K562 (cell line): ENCODE data around the gene SLC12A9. TPM values are rescaled to one million over a fixed set of nuclear protein-coding genes. Genes with fewer than 3 reads are reported as not detected.

Experiments used
- ATAC-seq: fragments of 200-7000 bp; cut with Tn5 transposase; 3 replicates; pipeline ENCODE4 v1.9.1; 2020; ENCODE audit warnings: moderate library complexity
- BruUV-seq: library from RNA; stranded (reverse); fragments of 400-500 nt; replicated peaks from 2 replicates; lab custom pipeline; 2021; lab: Mats Ljungman, UMichigan
- CTCF ChIA-PET: fragments of 300-600 bp; formaldehyde crosslinking; extraction: SDS; loops from one replicate; lab custom pipeline; 2021; ENCODE audit warnings: low intra/inter-chr PET ratio; lab: Yijun Ruan, JAX
- POLR2A ChIA-PET: fragments of 300-600, 350-650 bp; sonication (Branson Sonifier 250); formaldehyde crosslinking; extraction: SDS; loops from one replicate; lab custom pipeline; 2021; ENCODE audit warnings: antibody characterized with exemption, inconsistent platforms; lab: Yijun Ruan, JAX
- DNase-seq, 4 experiments: peaks; one replicate each; pipeline versions ENCODE4 v3.0.0 to v3.0.0-alpha.2; 2011 to 2018; ENCODE audit warnings: low spot score in 3 of 4, mixed read lengths in 3 of 4; ENCODE audit errors: extremely low read depth in 1 of 4
- FAIRE-seq: peaks from 2 replicates; lab custom pipeline; 2011; peaks lifted over from hg19 to GRCh38; lab: Jason Lieb, UNC
- H2AFZ ChIP-seq: 2 replicates; pipeline ENCODE4 v1.6.0; 2011; ENCODE audit warnings: low read depth, low read length, control low read depth, inconsistent platforms
- H3K27ac ChIP-seq: fragments of 200-600 bp; 3 replicates; pipeline ENCODE4 v1.8.0; 2011; ENCODE audit warnings: low read depth, mild to moderate bottlenecking, control low read depth, inconsistent platforms, low read length, moderate library complexity, mixed read lengths; ENCODE audit errors: extremely low read depth
- H3K27me3 ChIP-seq, 2 experiments: fragments of 300-600 bp in 1 of 2; 2 replicates in 1 of 2; 3 replicates in 1 of 2; pipeline versions ENCODE4 v1.6.0 to v1.8.0; 2011; ENCODE audit warnings: inconsistent platforms in 2 of 2, low read length in 2 of 2, mild to moderate bottlenecking in 1 of 2, mixed read lengths in 1 of 2, moderate library complexity in 1 of 2; ENCODE audit not compliant: control insufficient read depth in 2 of 2, insufficient read depth in 2 of 2
- H3K36me3 ChIP-seq: fragments of 300-600 bp; 3 replicates; pipeline ENCODE4 v1.8.0; 2011; ENCODE audit warnings: mild to moderate bottlenecking, low read length, inconsistent platforms; ENCODE audit not compliant: control insufficient read depth, insufficient read depth
- H3K4me1 ChIP-seq, 2 experiments: fragments of 200-600 bp in 1 of 2; replicated peaks in 1 of 2; 2 replicates in 1 of 2; 3 replicates in 1 of 2; pipeline versions ENCODE4 v1.5.1 to v1.8.0; 2011; ENCODE audit warnings: inconsistent platforms in 2 of 2, low read length in 2 of 2, mild to moderate bottlenecking in 1 of 2, mixed read lengths in 1 of 2, moderate library complexity in 1 of 2; ENCODE audit not compliant: control insufficient read depth in 2 of 2, insufficient read depth in 2 of 2
- H3K4me2 ChIP-seq: 2 replicates; pipeline ENCODE4 v1.6.1; 2011; ENCODE audit warnings: low read length, control low read depth, inconsistent platforms, mixed read lengths; ENCODE audit not compliant: insufficient read depth
- H3K4me3 ChIP-seq: fragments of 200-600 bp; sonication (generic), shearing (Covaris generic); 2 replicates; pipeline ENCODE4 v1.5.1; 2016; ENCODE audit warnings: control low read depth, inconsistent platforms
- H3K79me2 ChIP-seq: fragments of 200-600 bp; 3 replicates; pipeline ENCODE4 v1.8.0; 2011; ENCODE audit warnings: low read length, inconsistent platforms; ENCODE audit not compliant: control insufficient read depth, insufficient read depth
- H3K9ac ChIP-seq, 2 experiments: 2 replicates each; pipeline versions ENCODE4 v1.6.0 to v1.6.1; 2011; ENCODE audit warnings: low read depth in 2 of 2, low read length in 2 of 2, control low read depth in 1 of 2, inconsistent platforms in 1 of 2, mild to moderate bottlenecking in 1 of 2, mixed read lengths in 1 of 2; ENCODE audit not compliant: insufficient read depth in 1 of 2
- H3K9me1 ChIP-seq: one replicate; pipeline ENCODE4 v1.6.0; 2011; ENCODE audit warnings: inconsistent platforms, mild to moderate bottlenecking, low read length, moderate library complexity; ENCODE audit not compliant: control insufficient read depth, insufficient read depth
- H3K9me3 ChIP-seq: replicated peaks from 2 replicates; pipeline ENCODE4 v1.5.1; 2011; ENCODE audit warnings: low read depth, low read length, inconsistent platforms; ENCODE audit not compliant: control insufficient read depth, insufficient read depth
- H4K20me1 ChIP-seq: replicated peaks from 2 replicates; pipeline ENCODE4 v1.6.1; 2011; ENCODE audit warnings: low read length, inconsistent platforms, mixed read lengths; ENCODE audit not compliant: control insufficient read depth, insufficient read depth
- FOXP1 ChIP-seq: sonication (generic); formaldehyde crosslinking; IDR thresholded peaks from 2 replicates; pipeline ENCODE4 v1.8.0; 2022; ENCODE audit warnings: mild to moderate bottlenecking, missing genetic modification reagents
- IFI16 ChIP-seq: fragments of 250-450 bp; sonication (Bioruptor Pico); IDR thresholded peaks from 2 replicates; pipeline ENCODE4 v2.1.2; 2022; ENCODE audit warnings: mild to moderate bottlenecking, inconsistent platforms
- JUND ChIP-seq, 2 experiments: IDR thresholded peaks; 2 replicates in 1 of 2; 3 replicates in 1 of 2; pipeline ENCODE4 v1.6.1; 2011; ENCODE audit warnings: borderline replicate concordance in 2 of 2, low read depth in 2 of 2, low read length in 2 of 2, improper control_type of control experiment in 1 of 2, missing biosample characterization in 1 of 2, missing genetic modification characterization in 1 of 2, missing genetic modification reagents in 1 of 2
- NRF1 ChIP-seq, 2 experiments: fragments of 450-650 bp; IDR thresholded peaks in 1 of 2; conservative IDR thresholded peaks in 1 of 2; 2 replicates each; pipeline ENCODE4 v1.6.1; 2014; ENCODE audit warnings: mild to moderate bottlenecking in 2 of 2
- RCOR1 ChIP-seq, 2 experiments: IDR thresholded peaks; 2 replicates each; pipeline ENCODE4 v1.6.1; 2012; ENCODE audit warnings: low read depth in 2 of 2, low read length in 2 of 2, borderline replicate concordance in 1 of 2, improper control_type of control experiment in 1 of 2
- TFAM ChIP-seq: fragments of 250-450 bp; sonication (Bioruptor Pico); conservative IDR thresholded peaks from 2 replicates; pipeline ENCODE4 v1.5.0; 2021; ENCODE audit warnings: mild to moderate bottlenecking, moderate library complexity
- ZBTB8A ChIP-seq: fragments of 450-650 bp; IDR thresholded peaks from 2 replicates; pipeline ENCODE4 v1.6.1; 2018; ENCODE audit warnings: mild to moderate bottlenecking, moderate library complexity; ENCODE audit not compliant: partially characterized antibody
- ZEB2 ChIP-seq: fragments of 450-650 bp; IDR thresholded peaks from 2 replicates; pipeline ENCODE4 v1.6.1; 2016
- ZNF12 ChIP-seq: sonication (generic); formaldehyde crosslinking; IDR thresholded peaks from 2 replicates; pipeline ENCODE4 v1.4.0; 2020; ENCODE audit warnings: mild to moderate bottlenecking, missing genetic modification reagents
- ZNF23 ChIP-seq: fragments of 250-450 bp; sonication (Bioruptor Pico); IDR thresholded peaks from 2 replicates; pipeline ENCODE4 v1.4.0; 2020; ENCODE audit warnings: mild to moderate bottlenecking
- ZNF668 ChIP-seq: fragments of 250-450 bp; sonication (Bioruptor Pico); IDR thresholded peaks from 2 replicates; pipeline ENCODE4 v1.8.0; 2022; ENCODE audit warnings: mild to moderate bottlenecking, inconsistent platforms
- ZNF717 ChIP-seq: fragments of 250-450 bp; sonication (Bioruptor Pico); IDR thresholded peaks from 2 replicates; pipeline ENCODE4 v1.5.0; 2021
- WGBS: fragments of 100-300 bp; shearing (Covaris generic); methylation state at CpG from one replicate; pipeline ENCODE4 v1.1.6; 2016; ENCODE audit warnings: low coverage, mixed read lengths; ENCODE audit not compliant: insufficient coverage; ENCODE audit errors: missing lambda C conversion rate; 5-methylcytosine and 5-hydroxymethylcytosine counted together
- in situ Hi-C: fragments of 300-500 bp; cut with MboI; formaldehyde crosslinking; loops from 4 replicates; pipeline ENCODE4 v1.15.0; 2018; ENCODE audit warnings: inconsistent platforms, mixed read lengths
- intact Hi-C: fragments of 100-400 bp; cut with micrococcal nuclease; formaldehyde crosslinking; loops from 2 replicates; pipeline ENCODE4 v1.14.2; 2022
- polyA plus RNA-seq, 8 experiments: library from polyadenylated mRNA; depleted of rRNA in 4 of 8; stranded (reverse) in 5 of 8; unstranded in 3 of 8; fragments of >200 nt; fragmentation: Nextera tagmentation in 2 of 8; fragmentation: Illumina TruSeq in 1 of 8; extraction: Ambion mirVana in 2 of 8; extraction: Trizol in 1 of 8; gene quantifications; 2 replicates each; pipeline versions ENCODE4 v1.2.1 to v1.2.3, GENCODE V29; 2011 to 2014; ENCODE audit warnings: inconsistent platforms in 1 of 8, missing spikeins in 1 of 8
- total RNA-seq, 7 experiments: library from RNA; depleted of rRNA in 6 of 7; stranded (reverse); fragments of >200 nt in 6 of 7; fragmentation: Illumina TruSeq in 2 of 7; extraction: Trizol in 2 of 7; gene quantifications; 2 replicates each; pipeline versions ENCODE4 v1.2.1 to v1.2.3, GENCODE V29; 2011 to 2021; ENCODE audit warnings: low replicate concordance in 1 of 7

Gene SLC12A9
- total and polyA plus RNA-seq, 9 of the 15 experiments (the other 6 are each of a cell fraction or from before 2014, with no cell fraction given), result 0.06 to 20.2 (median 10.7) TPM

GRCh38 chr7:100897772-100898454 lies 45.4 kb downstream of the SLC12A9 start:
- Histone ChIP-seq H3K9ac (peak overlapping the region; percentile 6 to 86; a peak in 1 of 4 replicates), H3K36me3 (no peaks in the 10 kb centered on the region), H3K9me1 (no peaks in the 10 kb centered on the region), H3K27me3 (no peaks in the 10 kb centered on the region), H3K4me1 (peaks cover 30 to 62% of the 10 kb centered on the region in 2 experiments), H3K4me2 (peak overlapping the region; percentile 51), H3K79me2 (no peaks in the 10 kb centered on the region; the same call in 2 of the 3 replicates), H2AFZ (peak overlapping the region; percentile 21; the same call in 1 of the 2 replicates), H3K9me3 (no peaks in the 10 kb centered on the region), H4K20me1 (no peaks in the 10 kb centered on the region), H3K4me3 (no peak overlapping the region), H3K27ac (peak overlapping the region; percentile 48)
- ChIA-PET CTCF (interaction anchor here (0.5 to 3.1 kb wide), 5 partner anchors 162 to 294 kb away, joined by 3 to 44 read pairs (median 3); no protein-coding TSS in a partner anchor), POLR2A (interaction anchor here (0.6 to 2.1 kb wide), 8 partner anchors 8 to 169 kb away, joined by 3 to 7 read pairs (median 3); partner anchors contain the start of genes SRRT and UFSP1)
- ATAC-seq (peak; percentile 25), DNase-seq (peak; percentile 68 to 83 (median 73)), FAIRE-seq (peak; percentile 82)
- 11% methylated on average over 12 of the region's 13 CpGs for WGBS
- BruUV-seq, result no TSS peak
- in situ Hi-C loops (no loop called here), intact Hi-C loops (loop anchor here (1.0 to 5.0 kb wide), 6 partner anchors 68 to 384 kb away; no protein-coding TSS in a partner anchor)
- TF ChIP-seq ZNF23 (CRISPR knock-in tag) (no peak), ZNF717 (CRISPR knock-in tag) (no peak), ZNF12 (no peak), FOXP1 (CRISPR knock-in tag) (no peak), JUND (IDR thresholded peaks at IDR 0.05; ENCODE audit: borderline replicate concordance, low read depth, low read length) (no peak), JUND (tag; IDR thresholded peaks at IDR 0.05; ENCODE audit: borderline replicate concordance, low read depth, low read length) (no peak), ZEB2 (peak; percentile 69; the same call in 1 of the 2 replicates), NRF1 (conservative IDR thresholded peaks at IDR 0.05 in 1 of 2, IDR thresholded peaks at IDR 0.05 in 1 of 2) (no peak), ZNF668 (CRISPR knock-in tag) (no peak), RCOR1 (IDR thresholded peaks at IDR 0.05; ENCODE audit: borderline replicate concordance in 1 of 2, low read depth in 2 of 2, low read length in 2 of 2) (no peak; a peak in 1 of 4 replicates), ZBTB8A (no peak), TFAM (CRISPR knock-in tag) (no peak), IFI16 (CRISPR knock-in tag) (no peak)
